ENCODE measurements around the gene CDT1. TPM values are rescaled to one million over a fixed set of nuclear protein-coding genes. Genes with fewer than 3 reads are reported as not detected.

The CDT1 gene
- total RNA-seq, 4 donors from 2014 or later = 0.33 to 1.8 (median 0.99) TPM

GRCh38 chr16:88809068-88809675 lies 5.6 kb downstream of the CDT1 start:
- WGBS, 2 donors = 74 to 93% methylated on average over 7 to 8 of the region's 10 CpGs
- intact Hi-C loops (cut with DNase I) = loop anchor here (5.0 kb wide), 1 partner anchor 358 kb away; no protein-coding TSS in a partner anchor
- TF ChIP-seq CTCF (IDR thresholded peaks at IDR 0.05) (no peak), POLR2A (IDR thresholded peaks at IDR 0.05) (no peak)
- DNase-seq = no peak
- Histone ChIP-seq H3K9me3 (no peaks in the 10 kb centered on the region), H3K36me3 (peaks cover 0 to 11% of the 10 kb centered on the region in 2 donors), H3K4me3 (replicated peaks in 1 of 3) (no peak overlapping the region), H3K4me1 (peaks cover 24 to 37% of the 10 kb centered on the region in 2 donors), H3K27ac (no peak overlapping the region), H3K27me3 (no peaks in the 10 kb centered on the region)

- Histone ChIP-seq H3K9me3 (no peaks in the 10 kb centered on the region), H3K4me3 (replicated peaks in 1 of 3) (no peak overlapping the region), H3K36me3 (peaks cover 0 to 11% of the 10 kb centered on the region in 2 donors), H3K27me3 (no peaks in the 10 kb centered on the region), H3K4me1 (peaks cover 19 to 31% of the 10 kb centered on the region in 2 donors), H3K27ac (no peak overlapping the region)
- no peak for DNase-seq
- intact Hi-C loops (cut with DNase I) = loop anchor here (5.0 to 10.0 kb wide), 4 partner anchors 48 to 405 kb away; partner anchors contain the start of genes ACSF3, GALNS, TRAPPC2L and ZNF778
- no peak for TF ChIP-seq CTCF (IDR thresholded peaks at IDR 0.05)
- TF ChIP-seq POLR2A (IDR thresholded peaks at IDR 0.05) = no peak
- 90 to 92% methylated on average over 2 to 10 of the region's 10 CpGs for WGBS, 2 donors
These were observed 6.1 kb downstream of the CDT1 start for GRCh38 chr16:88809676-88810165.

DNA sequence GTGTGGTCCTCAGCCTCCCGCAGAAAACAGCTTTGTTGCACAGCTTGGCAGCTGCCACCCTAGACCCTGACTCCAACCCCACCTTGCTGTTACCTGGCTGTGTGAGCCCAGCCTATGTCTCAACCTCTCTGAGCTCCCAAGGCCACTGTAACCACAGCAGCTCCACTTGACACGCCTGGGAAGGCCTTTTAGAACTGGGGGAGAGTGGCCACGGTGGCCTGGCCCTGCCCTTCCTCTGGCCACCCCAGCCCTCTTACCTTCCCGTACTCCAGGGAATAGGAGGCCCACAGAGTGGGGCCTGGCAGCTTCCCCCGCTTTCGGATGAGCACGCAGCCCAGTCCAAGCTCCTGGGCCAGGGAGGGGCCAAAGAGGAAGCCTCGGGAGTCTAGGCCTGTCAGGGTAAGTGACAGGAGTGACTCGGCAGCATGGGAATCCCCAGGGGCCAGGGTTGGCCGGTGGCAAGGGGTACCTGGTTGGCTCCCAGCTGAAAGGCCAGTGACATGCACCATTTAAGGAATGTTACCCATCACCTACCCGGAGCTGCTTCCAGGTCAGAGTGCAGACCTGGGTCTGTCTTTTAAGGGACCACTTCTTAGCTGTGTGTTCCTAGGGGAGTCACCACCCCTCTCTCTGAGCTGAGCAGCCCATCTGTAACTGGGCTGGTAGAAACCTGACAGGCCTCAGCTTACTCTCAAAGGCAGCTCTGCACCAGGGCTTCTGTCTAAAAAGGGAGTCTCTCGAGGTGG lies 6.8 kb downstream of the CDT1 start:
- WGBS, 2 donors = 28 to 43% methylated on average over 4 to 8 of the region's 12 CpGs
- peak overlapping the region in 1 of 3 donors; percentile 65 for H3K4me3 ChIP-seq (replicated peaks in 1 of 3)
- peaks cover 19 to 29% of the 10 kb centered on the region in 2 donors for H3K4me1 ChIP-seq
- H3K27ac ChIP-seq = peak overlapping the region in 2 of 3 donors; percentile 73 to 94
- H3K36me3 ChIP-seq = peaks cover 0 to 11% of the 10 kb centered on the region in 2 donors
- no peaks in the 10 kb centered on the region for H3K9me3 ChIP-seq
- intact Hi-C loops (cut with DNase I) = loop anchor here (5.0 to 10.0 kb wide), 3 partner anchors 47 to 404 kb away; partner anchors contain the start of genes ACSF3, GALNS, TRAPPC2L and ZNF778
- no peak for TF ChIP-seq POLR2A (IDR thresholded peaks at IDR 0.05)
- TF ChIP-seq CTCF (IDR thresholded peaks at IDR 0.05) = no peak
- H3K27me3 ChIP-seq = no peaks in the 10 kb centered on the region
- no peak for DNase-seq

DNA sequence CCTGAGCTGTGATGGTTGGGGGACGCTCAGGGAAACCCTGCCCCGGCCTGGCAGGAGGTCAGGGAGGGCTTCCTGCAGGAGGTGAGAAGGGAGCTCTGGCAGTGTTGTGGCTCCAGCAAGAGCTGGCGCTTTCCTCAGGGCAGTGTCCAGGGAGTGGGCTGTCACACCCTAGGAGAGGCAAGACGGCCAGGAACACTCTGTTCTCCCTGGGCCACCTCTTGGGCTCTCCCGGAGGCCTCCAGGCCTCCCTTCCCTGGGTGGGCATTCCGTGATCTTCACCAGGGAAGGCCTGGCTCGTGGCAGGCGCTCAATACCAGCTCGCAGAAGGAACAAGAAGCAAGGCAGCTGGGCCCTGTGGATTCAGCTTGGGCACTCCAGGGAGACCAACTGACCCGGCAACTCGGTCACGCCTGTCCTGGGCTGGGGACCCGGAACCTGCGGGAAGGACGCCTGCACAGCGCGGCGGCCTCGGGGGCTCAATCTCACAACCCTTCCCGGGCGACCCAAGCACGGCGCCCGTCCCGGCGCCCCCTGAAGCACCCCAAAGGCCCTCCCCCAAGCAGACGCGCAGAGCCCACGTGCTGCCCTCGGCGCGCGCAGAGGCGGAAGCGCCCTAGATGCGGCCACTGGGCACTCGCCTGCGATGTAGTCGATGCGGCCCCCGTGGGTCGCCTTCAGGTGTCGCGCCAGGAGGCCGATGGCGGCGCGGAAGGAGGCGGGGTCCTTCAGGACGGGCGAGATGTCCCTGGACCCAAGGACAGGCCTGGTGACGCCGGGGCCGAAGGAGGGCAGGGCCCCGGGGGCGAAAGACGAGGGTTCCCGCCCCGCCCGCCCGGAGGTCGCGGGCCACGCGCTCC lies 7.6 kb downstream of the CDT1 start:
- TF ChIP-seq CTCF (IDR thresholded peaks at IDR 0.05) (no peak), POLR2A (IDR thresholded peaks at IDR 0.05) (peak; percentile 63 to 83)
- Histone ChIP-seq H3K27ac (peak overlapping the region; percentile 73 to 94 (median 75)), H3K4me3 (replicated peaks in 1 of 3) (peak overlapping the region in 2 of 3 donors; percentile 41 to 65), H3K4me1 (peaks cover 19 to 29% of the 10 kb centered on the region in 2 donors), H3K27me3 (no peaks in the 10 kb centered on the region), H3K36me3 (peaks cover 0 to 11% of the 10 kb centered on the region in 2 donors), H3K9me3 (no peaks in the 10 kb centered on the region)
- peak; percentile 82 to 83 for DNase-seq
- WGBS, 2 donors = 6 to 14% methylated on average over 12 to 23 of the region's 65 CpGs
- intact Hi-C loops (cut with DNase I) = loop anchor here (5.0 to 10.0 kb wide), 3 partner anchors 46 to 404 kb away; partner anchors contain the start of genes ACSF3, GALNS, TRAPPC2L and ZNF778

Data from thyroid gland (tissue), 4 donors.